HCT116 (cell line): ENCODE results near the gene ENOX1. TPM values are rescaled to one million over a fixed set of nuclear protein-coding genes. Genes with fewer than 3 reads are reported as not detected.

Source experiments
- ATAC-seq: fragments of 200-7000 bp; cut with Tn5 transposase; 2 replicates; pipeline ENCODE4 v1.9.1; 2020; ENCODE audit warnings: mild to moderate bottlenecking, moderate library complexity
- BruUV-seq: library from RNA; stranded (reverse); fragments of 400-500 nt; replicated peaks from 2 replicates; lab custom pipeline; 2021; lab: Mats Ljungman, UMichigan
- CTCF ChIA-PET: fragments of 300-600 bp; sonication (Branson Sonifier 250); formaldehyde crosslinking; loops from one replicate; lab custom pipeline; 2021; ENCODE audit warnings: antibody characterized with exemption; lab: Charles Lee
- POLR2A ChIA-PET: fragments of 300-600, 350-600 bp; sonication (Branson Sonifier 250); formaldehyde crosslinking; loops from one replicate; lab custom pipeline; 2021; ENCODE audit warnings: antibody characterized with exemption; lab: Charles Lee
- RAD21 ChIA-PET, 2 experiments: fragments of 300-600 bp; sonication (Branson Sonifier 250); formaldehyde crosslinking; loops; one replicate each; lab custom pipeline; 2023; ENCODE audit warnings: low total read pairs in 2 of 2; ENCODE audit not compliant: uncharacterized antibody in 2 of 2, unreplicated experiment in 2 of 2, low non-redundant PET in 1 of 2; lab: Charles Lee
- DNase-seq: peaks from one replicate; pipeline ENCODE4 v3.0.0-alpha.2; 2010; ENCODE audit warnings: low read depth, low spot score
- H2AFZ ChIP-seq: fragments of 200-600 bp; shearing (Covaris generic), sonication (generic); 2 replicates; pipeline ENCODE4 v1.6.1; 2017; ENCODE audit warnings: low read depth, mixed run types, mixed read lengths, antibody characterized with exemption, low read length; ENCODE audit not compliant: poor library complexity, severe bottlenecking
- H3K27ac ChIP-seq: 2 replicates; pipeline ENCODE4 v1.5.1; 2012; ENCODE audit warnings: low read depth, low read length
- H3K27me3 ChIP-seq: fragments of 200-600 bp; sonication (generic); 2 replicates; pipeline ENCODE4 v1.6.1; 2016; ENCODE audit warnings: mixed run types, low read length, mixed read lengths; ENCODE audit not compliant: insufficient read depth
- H3K36me3 ChIP-seq, 2 experiments: fragments of 200-500 bp in 1 of 2; fragments of 200-600 bp in 1 of 2; sonication (Bioruptor generic) in 1 of 2; sonication (generic) in 1 of 2; 2 replicates each; pipeline versions ENCODE4 v1.5.1 to v1.6.1; 2014 to 2016; ENCODE audit warnings: low read length in 2 of 2, inconsistent platforms in 1 of 2, mixed read lengths in 1 of 2, mixed run types in 1 of 2; ENCODE audit not compliant: insufficient read depth in 2 of 2, control insufficient read depth in 1 of 2
- H3K4me1 ChIP-seq, 2 experiments: fragments of 200-600 bp in 1 of 2; sonication (generic) in 1 of 2; 2 replicates each; pipeline versions ENCODE4 v1.5.1 to v1.6.1; 2012 to 2017; ENCODE audit warnings: low read length in 2 of 2, inconsistent platforms in 1 of 2, mild to moderate bottlenecking in 1 of 2, mixed read lengths in 1 of 2, mixed run types in 1 of 2, moderate library complexity in 1 of 2; ENCODE audit not compliant: insufficient read depth in 2 of 2, control insufficient read depth in 1 of 2
- H3K4me2 ChIP-seq: fragments of 200-600 bp; sonication (generic); 2 replicates; pipeline ENCODE4 v1.6.1; 2017; ENCODE audit warnings: mixed run types, low read length, mixed read lengths
- H3K4me3 ChIP-seq, 2 experiments: fragments of 200-600 bp in 1 of 2; sonication (generic) in 1 of 2; replicated peaks in 1 of 2; 2 replicates each; pipeline ENCODE4 v1.5.1; 2011 to 2016; ENCODE audit warnings: low read length in 2 of 2, control low read depth in 1 of 2, low read depth in 1 of 2, mild to moderate bottlenecking in 1 of 2, mixed read lengths in 1 of 2, mixed run types in 1 of 2
- H3K79me2 ChIP-seq: fragments of 200-600 bp; sonication (generic); 2 replicates; pipeline ENCODE4 v1.6.1; 2017; ENCODE audit warnings: mild to moderate bottlenecking, mixed run types, low read length, moderate library complexity, mixed read lengths; ENCODE audit not compliant: insufficient read depth
- H3K9ac ChIP-seq: fragments of 200-600 bp; sonication (generic); 2 replicates; pipeline ENCODE4 v1.6.1; 2016; ENCODE audit warnings: low read length, mixed read lengths
- H3K9me2 ChIP-seq: fragments of 200-600 bp; sonication (generic), shearing (Covaris generic); 2 replicates; pipeline ENCODE4 v1.6.1; 2017; ENCODE audit warnings: mixed run types, mild to moderate bottlenecking, moderate library complexity; ENCODE audit not compliant: insufficient read depth
- H3K9me3 ChIP-seq, 2 experiments: fragments of 200-500 bp in 1 of 2; fragments of 200-600 bp in 1 of 2; sonication (Bioruptor generic) in 1 of 2; sonication (generic) in 1 of 2; 2 replicates each; pipeline ENCODE4 v1.6.1; 2014 to 2017; ENCODE audit warnings: low read length in 2 of 2, mixed read lengths in 2 of 2, inconsistent platforms in 1 of 2, low read depth in 1 of 2, mild to moderate bottlenecking in 1 of 2, mixed run types in 1 of 2, moderate library complexity in 1 of 2; ENCODE audit not compliant: control insufficient read depth in 1 of 2, insufficient read depth in 1 of 2
- H4K20me1 ChIP-seq: fragments of 200-600 bp; sonication (generic), shearing (Covaris generic); 2 replicates; pipeline ENCODE4 v1.6.1; 2017; ENCODE audit warnings: mixed run types, mild to moderate bottlenecking, moderate library complexity; ENCODE audit not compliant: insufficient read depth
- CBX3 ChIP-seq: IDR thresholded peaks from 2 replicates; pipeline ENCODE4 v1.6.1; 2012; ENCODE audit warnings: low read depth
- CEBPB ChIP-seq: IDR thresholded peaks from 2 replicates; pipeline ENCODE4 v1.6.1; 2012; ENCODE audit warnings: low read depth
- EGR1 ChIP-seq: IDR thresholded peaks from 2 replicates; pipeline ENCODE4 v1.6.1; 2012; ENCODE audit warnings: low read depth
- EZH2 ChIP-seq: fragments of 200-600 bp; sonication (generic); IDR thresholded peaks from 2 replicates; pipeline ENCODE4 v1.6.1; 2017; ENCODE audit warnings: antibody characterized with exemption, mixed run types
- EZH2phosphoT487 ChIP-seq: fragments of 200-600 bp; IDR thresholded peaks from 2 replicates; pipeline ENCODE4 v1.6.1; 2018; ENCODE audit warnings: antibody characterized with exemption, borderline replicate concordance
- JUND ChIP-seq: IDR thresholded peaks from 2 replicates; pipeline ENCODE4 v1.6.1; 2012
- POLR2A ChIP-seq: IDR thresholded peaks from 2 replicates; pipeline ENCODE4 v1.7.0; 2011; ENCODE audit warnings: borderline replicate concordance; ENCODE audit not compliant: insufficient read depth, insufficient read length; ENCODE audit errors: extremely low read depth
- POLR2AphosphoS5 ChIP-seq: IDR thresholded peaks from 2 replicates; pipeline ENCODE4 v1.6.1; 2011; ENCODE audit warnings: mild to moderate bottlenecking, low read depth, low read length, moderate library complexity
- RAD21 ChIP-seq: IDR thresholded peaks from 2 replicates; pipeline ENCODE4 v1.6.1; 2012; ENCODE audit warnings: low read depth, mild to moderate bottlenecking
- SIN3A ChIP-seq: IDR thresholded peaks from 2 replicates; pipeline ENCODE4 v1.6.1; 2012; ENCODE audit warnings: low read depth
- SRF ChIP-seq: IDR thresholded peaks from 2 replicates; pipeline ENCODE4 v1.6.1; 2012; ENCODE audit warnings: low read depth
- YY1 ChIP-seq: IDR thresholded peaks from 2 replicates; pipeline ENCODE4 v1.6.1; 2011; ENCODE audit warnings: low read length, low read depth, moderate library complexity, mild to moderate bottlenecking; ENCODE audit not compliant: insufficient replicate concordance; ENCODE audit errors: extremely low read depth
- ZNF274 ChIP-seq: fragments of 200-500 bp; sonication (Bioruptor generic); IDR thresholded peaks from 2 replicates; pipeline ENCODE4 v1.6.1; 2014; ENCODE audit warnings: mild to moderate bottlenecking, low read depth, low read length, inconsistent platforms
- intact Hi-C: fragments of 100-400 bp; cut with micrococcal nuclease; formaldehyde crosslinking; loops from 2 replicates; pipeline ENCODE4 v1.10.0; 2022
- total RNA-seq: library from RNA; stranded (reverse); gene quantifications from one replicate; pipeline ENCODE4 v1.2.1, GENCODE V29; 2021; ENCODE audit not compliant: unreplicated experiment
- TF ChIP-seq, protein P1 (sequence below): IDR thresholded peaks from 2 replicates; pipeline ENCODE4 v1.6.1; 2012
- TF ChIP-seq, protein P2 (sequence below): IDR thresholded peaks from 2 replicates; pipeline ENCODE4 v1.6.1; 2012; ENCODE audit warnings: low read depth
- TF ChIP-seq, protein P3 (sequence below): IDR thresholded peaks from 2 replicates; pipeline ENCODE4 v1.6.1; 2012
- TF ChIP-seq, protein P4 (sequence below), 3 experiments: fragments of 200-600 bp in 1 of 3; sonication (generic) in 1 of 3; IDR thresholded peaks in 2 of 3; conservative IDR thresholded peaks in 1 of 3; 2 replicates each; pipeline ENCODE4 v1.5.1; 2012 to 2017; ENCODE audit warnings: low read depth in 2 of 3, low read length in 2 of 3, antibody characterized with exemption in 1 of 3, borderline replicate concordance in 1 of 3, control low read depth in 1 of 3, mild to moderate bottlenecking in 1 of 3, mixed read lengths in 1 of 3, mixed run types in 1 of 3, moderate library complexity in 1 of 3; ENCODE audit not compliant: insufficient read depth in 1 of 3

ENOX1 gene
- total RNA-seq, 1 experiment from 2014 or later = 4.5 TPM

DNA sequence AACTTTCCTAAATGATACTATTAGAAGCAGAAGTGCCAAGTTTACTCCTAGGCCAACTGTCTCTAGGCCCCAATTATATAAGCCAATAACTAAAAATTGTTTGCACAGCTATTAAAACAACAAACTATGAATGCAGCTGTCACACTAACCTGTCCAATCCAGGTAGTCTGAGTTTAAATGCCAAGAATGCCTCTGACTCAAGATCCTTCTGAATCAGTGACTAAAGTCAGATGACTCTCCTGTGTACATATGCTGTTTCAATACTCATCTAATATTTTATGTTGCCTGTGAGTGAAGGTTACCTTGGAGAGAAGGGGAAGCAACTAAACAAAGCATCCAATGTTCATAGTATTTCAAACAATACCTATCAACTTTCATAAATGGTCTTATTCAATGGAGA, 257.0 kb downstream of the ENOX1 start:
- Histone ChIP-seq H4K20me1 (no peaks in the 10 kb centered on the region), H3K4me2 (no peak overlapping the region), H3K36me3 (no peaks in the 10 kb centered on the region), H3K9me2 (no peaks in the 10 kb centered on the region), H2AFZ (no peak overlapping the region), H3K9ac (no peak overlapping the region), H3K27ac (no peak overlapping the region), H3K4me3 (no peak overlapping the region), H3K9me3 (no peaks in the 10 kb centered on the region), H3K27me3 (no peaks in the 10 kb centered on the region), H3K4me1 (no peaks in the 10 kb centered on the region), H3K79me2 (no peaks in the 10 kb centered on the region)
- CTCF ChIA-PET = no interaction called here
- ATAC-seq (no peak), DNase-seq (no peak)
- intact Hi-C loops = no loop called here
- RAD21 ChIA-PET = no interaction called here
- TF ChIP-seq EZH2phosphoT487 (no peak), SIN3A (no peak), CBX3 (no peak), JUND (no peak), YY1 (no peak), EZH2 (no peak), POLR2A (no peak)
- TF ChIP-seq, protein P1, sequence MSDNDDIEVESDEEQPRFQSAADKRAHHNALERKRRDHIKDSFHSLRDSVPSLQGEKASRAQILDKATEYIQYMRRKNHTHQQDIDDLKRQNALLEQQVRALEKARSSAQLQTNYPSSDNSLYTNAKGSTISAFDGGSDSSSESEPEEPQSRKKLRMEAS = no peak
- BruUV-seq = no TSS peak
- POLR2A ChIA-PET = no interaction called here

DNA sequence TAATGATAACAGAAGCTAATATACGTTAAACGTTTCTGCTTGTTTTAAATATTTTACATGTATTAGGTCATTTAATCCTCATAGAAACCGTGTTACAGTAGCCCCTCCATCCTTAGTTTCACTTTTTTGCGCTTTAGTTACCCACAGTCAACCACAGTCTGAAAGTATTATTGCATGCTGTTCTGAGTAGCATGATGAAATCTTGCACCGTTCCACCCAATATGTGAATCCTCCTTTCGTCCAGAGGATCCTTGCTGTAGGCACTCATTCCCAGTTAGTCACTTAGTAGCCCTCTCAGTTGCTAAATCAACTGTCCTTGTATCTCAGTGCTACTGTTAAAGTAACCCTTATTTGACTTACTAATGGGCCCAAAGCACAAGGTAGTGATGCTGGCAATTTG, 257.8 kb downstream of the ENOX1 start:
- no peaks in the 10 kb centered on the region for H4K20me1 ChIP-seq
- CTCF ChIA-PET = no interaction called here
- H3K9me2 ChIP-seq = no peaks in the 10 kb centered on the region
- no TSS peak for BruUV-seq
- no peak overlapping the region for H3K4me3 ChIP-seq
- H3K27ac ChIP-seq = no peak overlapping the region
- intact Hi-C loops = no loop called here
- RAD21 ChIA-PET = no interaction called here
- no peaks in the 10 kb centered on the region for H3K79me2 ChIP-seq
- no peak for ATAC-seq
- no peaks in the 10 kb centered on the region for H3K27me3 ChIP-seq
- no peak overlapping the region for H2AFZ ChIP-seq
- POLR2A ChIA-PET = no interaction called here
- H3K36me3 ChIP-seq = no peaks in the 10 kb centered on the region
- no peak overlapping the region for H3K4me2 ChIP-seq
- DNase-seq = no peak
- no peaks in the 10 kb centered on the region for H3K9me3 ChIP-seq
- no peaks in the 10 kb centered on the region for H3K4me1 ChIP-seq
- H3K9ac ChIP-seq = no peak overlapping the region
- TF ChIP-seq POLR2AphosphoS5 = no peak
- no peak for TF ChIP-seq CBX3
- no peak for TF ChIP-seq RAD21
- no peak for TF ChIP-seq EZH2
- no peak for TF ChIP-seq EGR1
- no peak for TF ChIP-seq ZNF274
- TF ChIP-seq, protein P2, sequence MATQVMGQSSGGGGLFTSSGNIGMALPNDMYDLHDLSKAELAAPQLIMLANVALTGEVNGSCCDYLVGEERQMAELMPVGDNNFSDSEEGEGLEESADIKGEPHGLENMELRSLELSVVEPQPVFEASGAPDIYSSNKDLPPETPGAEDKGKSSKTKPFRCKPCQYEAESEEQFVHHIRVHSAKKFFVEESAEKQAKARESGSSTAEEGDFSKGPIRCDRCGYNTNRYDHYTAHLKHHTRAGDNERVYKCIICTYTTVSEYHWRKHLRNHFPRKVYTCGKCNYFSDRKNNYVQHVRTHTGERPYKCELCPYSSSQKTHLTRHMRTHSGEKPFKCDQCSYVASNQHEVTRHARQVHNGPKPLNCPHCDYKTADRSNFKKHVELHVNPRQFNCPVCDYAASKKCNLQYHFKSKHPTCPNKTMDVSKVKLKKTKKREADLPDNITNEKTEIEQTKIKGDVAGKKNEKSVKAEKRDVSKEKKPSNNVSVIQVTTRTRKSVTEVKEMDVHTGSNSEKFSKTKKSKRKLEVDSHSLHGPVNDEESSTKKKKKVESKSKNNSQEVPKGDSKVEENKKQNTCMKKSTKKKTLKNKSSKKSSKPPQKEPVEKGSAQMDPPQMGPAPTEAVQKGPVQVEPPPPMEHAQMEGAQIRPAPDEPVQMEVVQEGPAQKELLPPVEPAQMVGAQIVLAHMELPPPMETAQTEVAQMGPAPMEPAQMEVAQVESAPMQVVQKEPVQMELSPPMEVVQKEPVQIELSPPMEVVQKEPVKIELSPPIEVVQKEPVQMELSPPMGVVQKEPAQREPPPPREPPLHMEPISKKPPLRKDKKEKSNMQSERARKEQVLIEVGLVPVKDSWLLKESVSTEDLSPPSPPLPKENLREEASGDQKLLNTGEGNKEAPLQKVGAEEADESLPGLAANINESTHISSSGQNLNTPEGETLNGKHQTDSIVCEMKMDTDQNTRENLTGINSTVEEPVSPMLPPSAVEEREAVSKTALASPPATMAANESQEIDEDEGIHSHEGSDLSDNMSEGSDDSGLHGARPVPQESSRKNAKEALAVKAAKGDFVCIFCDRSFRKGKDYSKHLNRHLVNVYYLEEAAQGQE = no peak
- TF ChIP-seq, protein P3, sequence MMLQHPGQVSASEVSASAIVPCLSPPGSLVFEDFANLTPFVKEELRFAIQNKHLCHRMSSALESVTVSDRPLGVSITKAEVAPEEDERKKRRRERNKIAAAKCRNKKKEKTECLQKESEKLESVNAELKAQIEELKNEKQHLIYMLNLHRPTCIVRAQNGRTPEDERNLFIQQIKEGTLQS = no peak
- no peak for TF ChIP-seq SRF
- no peak for TF ChIP-seq CEBPB
- TF ChIP-seq JUND = no peak
- TF ChIP-seq, protein P1 = no peak
- TF ChIP-seq, protein P4, sequence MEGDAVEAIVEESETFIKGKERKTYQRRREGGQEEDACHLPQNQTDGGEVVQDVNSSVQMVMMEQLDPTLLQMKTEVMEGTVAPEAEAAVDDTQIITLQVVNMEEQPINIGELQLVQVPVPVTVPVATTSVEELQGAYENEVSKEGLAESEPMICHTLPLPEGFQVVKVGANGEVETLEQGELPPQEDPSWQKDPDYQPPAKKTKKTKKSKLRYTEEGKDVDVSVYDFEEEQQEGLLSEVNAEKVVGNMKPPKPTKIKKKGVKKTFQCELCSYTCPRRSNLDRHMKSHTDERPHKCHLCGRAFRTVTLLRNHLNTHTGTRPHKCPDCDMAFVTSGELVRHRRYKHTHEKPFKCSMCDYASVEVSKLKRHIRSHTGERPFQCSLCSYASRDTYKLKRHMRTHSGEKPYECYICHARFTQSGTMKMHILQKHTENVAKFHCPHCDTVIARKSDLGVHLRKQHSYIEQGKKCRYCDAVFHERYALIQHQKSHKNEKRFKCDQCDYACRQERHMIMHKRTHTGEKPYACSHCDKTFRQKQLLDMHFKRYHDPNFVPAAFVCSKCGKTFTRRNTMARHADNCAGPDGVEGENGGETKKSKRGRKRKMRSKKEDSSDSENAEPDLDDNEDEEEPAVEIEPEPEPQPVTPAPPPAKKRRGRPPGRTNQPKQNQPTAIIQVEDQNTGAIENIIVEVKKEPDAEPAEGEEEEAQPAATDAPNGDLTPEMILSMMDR (IDR thresholded peaks at IDR 0.05 in 2 of 3, conservative IDR thresholded peaks at IDR 0.05 in 1 of 3; ENCODE audit: borderline replicate concordance in 1 of 3, insufficient read depth in 1 of 3, low read depth in 2 of 3, low read length in 2 of 3) = no peak
